GM23248 (cell line): Measurements from ENCODE around the gene KCNG2. TPM values are rescaled to one million over a fixed set of nuclear protein-coding genes. Genes with fewer than 3 reads are reported as not detected.

Source experiments
- DNase-seq: peaks from one replicate; pipeline ENCODE4 v3.0.0-alpha.2; 2015
- H2AFZ ChIP-seq: fragments of 200-600 bp; sonication (generic); 2 replicates; pipeline ENCODE4 v1.6.1; 2016; ENCODE audit warnings: antibody characterized with exemption
- H3F3A ChIP-seq: fragments of 200-600 bp; sonication (generic); 2 replicates; pipeline ENCODE4 v1.6.1; 2016; ENCODE audit warnings: mild to moderate bottlenecking, antibody characterized with exemption, mixed run types; ENCODE audit not compliant: insufficient read depth
- H3K27ac ChIP-seq: fragments of 200-600 bp; sonication (generic); 2 replicates; pipeline ENCODE4 v1.5.1; 2016; ENCODE audit warnings: mild to moderate bottlenecking
- H3K27me3 ChIP-seq: fragments of 200-600 bp; sonication (generic); replicated peaks from 2 replicates; pipeline ENCODE4 v1.6.1; 2016; ENCODE audit warnings: mild to moderate bottlenecking; ENCODE audit not compliant: insufficient read depth
- H3K36me3 ChIP-seq: fragments of 200-600 bp; sonication (generic); 2 replicates; pipeline ENCODE4 v1.6.1; 2016; ENCODE audit warnings: low read depth, mild to moderate bottlenecking
- H3K4me1 ChIP-seq: fragments of 200-600 bp; sonication (generic); 2 replicates; pipeline ENCODE4 v1.6.1; 2016; ENCODE audit warnings: mild to moderate bottlenecking; ENCODE audit not compliant: insufficient read depth
- H3K4me2 ChIP-seq: fragments of 200-600 bp; sonication (generic); one replicate; pipeline ENCODE4 v1.6.1; 2016; ENCODE audit warnings: mild to moderate bottlenecking; ENCODE audit not compliant: unreplicated experiment
- H3K4me3 ChIP-seq: fragments of 200-600 bp; sonication (generic); 2 replicates; pipeline ENCODE4 v1.5.1; 2016; ENCODE audit warnings: mild to moderate bottlenecking
- H3K79me2 ChIP-seq: fragments of 200-600 bp; sonication (generic); 2 replicates; pipeline ENCODE4 v1.6.1; 2016; ENCODE audit warnings: mild to moderate bottlenecking; ENCODE audit not compliant: insufficient read depth
- H3K9ac ChIP-seq: fragments of 200-600 bp; sonication (generic); 2 replicates; pipeline ENCODE4 v1.6.1; 2016; ENCODE audit warnings: mild to moderate bottlenecking
- H3K9me2 ChIP-seq: fragments of 200-600 bp; sonication (generic); 2 replicates; pipeline ENCODE4 v1.6.1; 2016; ENCODE audit warnings: mixed run types, mild to moderate bottlenecking, moderate library complexity; ENCODE audit not compliant: insufficient read depth
- H3K9me3 ChIP-seq: fragments of 200-600 bp; sonication (generic); one replicate; pipeline ENCODE4 v1.6.1; 2017; ENCODE audit warnings: low read depth
- H4K20me1 ChIP-seq: fragments of 200-600 bp; sonication (generic); 2 replicates; pipeline ENCODE4 v1.6.0; 2016; ENCODE audit not compliant: insufficient read depth
- EZH2 ChIP-seq: fragments of 200-600 bp; sonication (generic); IDR thresholded peaks from 2 replicates; pipeline ENCODE4 v1.6.1; 2018; ENCODE audit warnings: antibody characterized with exemption, mild to moderate bottlenecking; ENCODE audit not compliant: insufficient read depth, poor library complexity, severe bottlenecking
- EZH2phosphoT487 ChIP-seq: fragments of 200-600 bp; sonication (generic); IDR thresholded peaks from 2 replicates; pipeline ENCODE4 v1.6.1; 2018; ENCODE audit warnings: antibody characterized with exemption, moderate library complexity, mild to moderate bottlenecking, low read depth; ENCODE audit not compliant: insufficient read depth
- WGBS, 2 experiments: methylation state at CpG; one replicate each; pipeline ENCODE4 v1.1.6; 2015 to 2017; ENCODE audit warnings: low lambda C conversion rate in 2 of 2, low coverage in 1 of 2; ENCODE audit errors: missing lambda C conversion rate in 2 of 2; 5-methylcytosine and 5-hydroxymethylcytosine counted together
- in situ Hi-C: fragments of 300-500 bp; cut with MboI; formaldehyde crosslinking; loops from 2 replicates; pipeline ENCODE4 v1.15.0; 2020
- polyA plus RNA-seq: library from polyadenylated mRNA; unstranded; fragments of >200 nt; fragmentation: Nextera tagmentation; extraction: Ambion mirVana; gene quantifications from 2 replicates; pipeline ENCODE4 v1.2.1, GENCODE V29; 2016
- total RNA-seq: library from RNA; depleted of rRNA; stranded (reverse); fragments of >200 nt; shearing (Covaris generic); gene quantifications from 2 replicates; pipeline ENCODE4 v1.2.3, GENCODE V29; 2014

The KCNG2 gene
- total and polyA plus RNA-seq, 2 experiments from 2014 or later = not detected

- no peaks in the 10 kb centered on the region for H3K9me2 ChIP-seq
- no peak overlapping the region for H2AFZ ChIP-seq
- no peaks in the 10 kb centered on the region for H3K27me3 ChIP-seq
- in situ Hi-C loops = no loop called here
- no peak for TF ChIP-seq EZH2
- no peak for TF ChIP-seq EZH2phosphoT487
- WGBS, 2 experiments = 82 to 84% methylated on average over 13 of the region's 13 CpGs
- H3K4me3 ChIP-seq = no peak overlapping the region
- H3K9me3 ChIP-seq = no peaks in the 10 kb centered on the region
- no peaks in the 10 kb centered on the region for H4K20me1 ChIP-seq
- H3K9ac ChIP-seq = no peak overlapping the region
- no peak for DNase-seq
- H3K79me2 ChIP-seq = no peaks in the 10 kb centered on the region
- H3K4me1 ChIP-seq = no peaks in the 10 kb centered on the region
- no peak overlapping the region for H3K4me2 ChIP-seq
- no peaks in the 10 kb centered on the region for H3K36me3 ChIP-seq
- H3K27ac ChIP-seq = no peak overlapping the region
- peaks cover 14% of the 10 kb centered on the region for H3F3A ChIP-seq
Measured at GRCh38 chr18:79901665-79902064, 103.9 kb downstream of the KCNG2 start.

GRCh38 chr18:79902075-79902474 lies 104.3 kb downstream of the KCNG2 start:
- Histone ChIP-seq H3K9ac (no peak overlapping the region), H3K79me2 (no peaks in the 10 kb centered on the region), H3K9me2 (no peaks in the 10 kb centered on the region), H3K27ac (no peak overlapping the region), H3K27me3 (no peaks in the 10 kb centered on the region), H4K20me1 (no peaks in the 10 kb centered on the region), H3K9me3 (no peaks in the 10 kb centered on the region), H3K36me3 (no peaks in the 10 kb centered on the region), H3K4me2 (no peak overlapping the region), H3F3A (peaks cover 10% of the 10 kb centered on the region), H3K4me1 (no peaks in the 10 kb centered on the region), H3K4me3 (no peak overlapping the region), H2AFZ (no peak overlapping the region)
- DNase-seq = no peak
- in situ Hi-C loops = no loop called here
- no peak for TF ChIP-seq EZH2phosphoT487
- no peak for TF ChIP-seq EZH2
- 76 to 83% methylated on average over 8 of the region's 8 CpGs for WGBS, 2 experiments

- no peak for DNase-seq
- H3F3A ChIP-seq = 0 out of 2 replicates have a peak, but pooled peaks cover 4% of the 10 kb centered on the region
- no peaks in the 10 kb centered on the region for H3K27me3 ChIP-seq
- H3K9me2 ChIP-seq = no peaks in the 10 kb centered on the region
- H3K27ac ChIP-seq = no peak overlapping the region
- 97 to 98% methylated on average over 20 of the region's 20 CpGs for WGBS, 2 experiments
- no peaks in the 10 kb centered on the region for H4K20me1 ChIP-seq
- H3K79me2 ChIP-seq = no peaks in the 10 kb centered on the region
- in situ Hi-C loops = no loop called here
- no peaks in the 10 kb centered on the region for H3K9me3 ChIP-seq
- TF ChIP-seq EZH2phosphoT487 (no peak), EZH2 (no peak)
- H3K4me2 ChIP-seq = no peak overlapping the region
- no peak overlapping the region for H3K4me3 ChIP-seq
- H3K4me1 ChIP-seq = no peaks in the 10 kb centered on the region
- no peak overlapping the region for H3K9ac ChIP-seq
- no peaks in the 10 kb centered on the region for H3K36me3 ChIP-seq
- H2AFZ ChIP-seq = no peak overlapping the region
Measured at GRCh38 chr18:79902640-79903039, 104.9 kb downstream of the KCNG2 start.

- no peak overlapping the region for H3K27ac ChIP-seq
- H3K79me2 ChIP-seq = no peaks in the 10 kb centered on the region
- no peak for DNase-seq
- H3K4me2 ChIP-seq = no peak overlapping the region
- no peaks in the 10 kb centered on the region for H3K27me3 ChIP-seq
- no peaks in the 10 kb centered on the region for H4K20me1 ChIP-seq
- TF ChIP-seq EZH2 (no peak), EZH2phosphoT487 (no peak)
- H3K9me3 ChIP-seq = no peaks in the 10 kb centered on the region
- no peak overlapping the region for H3K9ac ChIP-seq
- no peak overlapping the region for H3K4me3 ChIP-seq
- H3K36me3 ChIP-seq = no peaks in the 10 kb centered on the region
- H3K4me1 ChIP-seq = no peaks in the 10 kb centered on the region
- H3K9me2 ChIP-seq = no peaks in the 10 kb centered on the region
- in situ Hi-C loops = no loop called here
- no peaks in the 10 kb centered on the region for H3F3A ChIP-seq
- WGBS, 2 experiments = 94 to 95% methylated on average over 27 to 28 of the region's 28 CpGs
- no peak overlapping the region for H2AFZ ChIP-seq
Measured at GRCh38 chr18:79903071-79903635, 105.4 kb downstream of the KCNG2 start.
